A549 (cell line): ENCODE data around the gene SCN4B.

Experiments used
- CHD2 ChIP-seq: fragments of 150-350 bp; IDR thresholded peaks from 2 replicates; pipeline ENCODE4 v1.6.1; 2014; ENCODE audit warnings: low read length; ENCODE audit not compliant: partially characterized antibody
- CTCF ChIP-seq: fragments of >200 bp; sonication (Bioruptor Twin); formaldehyde crosslinking; IDR thresholded peaks from 3 replicates; pipeline ENCODE4 v1.5.1; 2016
- ESRRA ChIP-seq: fragments of 150-350 bp; IDR thresholded peaks from 2 replicates; pipeline ENCODE4 v1.6.1; 2014; ENCODE audit warnings: mild to moderate bottlenecking, low read length, borderline replicate concordance
- JUN ChIP-seq, 2 experiments: fragments of >200 bp; sonication (Bioruptor Twin); formaldehyde crosslinking; IDR thresholded peaks; 2 replicates in 1 of 2; 3 replicates in 1 of 2; pipeline ENCODE4 v1.6.1; 2016 to 2017
- KDM5A ChIP-seq: fragments of 200-600 bp; sonication (generic); IDR thresholded peaks from 2 replicates; pipeline ENCODE4 v1.6.1; 2016; ENCODE audit warnings: antibody characterized with exemption, mild to moderate bottlenecking
- MAX ChIP-seq: IDR thresholded peaks from 2 replicates; pipeline ENCODE4 v1.6.1; 2012
- NR3C1 ChIP-seq: fragments of >200 bp; sonication (Bioruptor Twin); formaldehyde crosslinking; IDR thresholded peaks from 3 replicates; pipeline ENCODE4 v1.6.1; 2017
- PBX3 ChIP-seq: IDR thresholded peaks from 2 replicates; pipeline ENCODE4 v1.6.1; 2012
- POLR2A ChIP-seq: IDR thresholded peaks from 2 replicates; pipeline ENCODE4 v1.6.1; 2012; ENCODE audit warnings: mild to moderate bottlenecking, low read length
- RCOR1 ChIP-seq: fragments of 150-350 bp; IDR thresholded peaks from 2 replicates; pipeline ENCODE4 v1.6.1; 2014; ENCODE audit warnings: antibody characterized with exemption, low read length, low read depth
- RFX5 ChIP-seq: fragments of 450-650 bp; IDR thresholded peaks from 2 replicates; pipeline ENCODE4 v1.7.1; 2014; ENCODE audit warnings: antibody characterized with exemption, mild to moderate bottlenecking, moderate library complexity
- SMC3 ChIP-seq: fragments of >200 bp; sonication (Bioruptor Twin); formaldehyde crosslinking; IDR thresholded peaks from 3 replicates; pipeline ENCODE4 v1.6.1; 2018; ENCODE audit warnings: inconsistent platforms
- USF2 ChIP-seq: fragments of 450-650 bp; IDR thresholded peaks from 2 replicates; pipeline ENCODE4 v1.6.1; 2014; ENCODE audit warnings: antibody characterized with exemption
- ZNF302 ChIP-seq: fragments of 250-450 bp; sonication (Bioruptor Pico); IDR thresholded peaks from 2 replicates; pipeline ENCODE4 v1.9.0; 2021; ENCODE audit warnings: inconsistent platforms, mild to moderate bottlenecking, moderate library complexity

- TF ChIP-seq ZNF302 (CRISPR knock-in tag), result no peak
- TF ChIP-seq CTCF, result no peak
- TF ChIP-seq CHD2, result no peak
- no peak for TF ChIP-seq RFX5
- TF ChIP-seq JUN (IDR thresholded peaks at IDR 0.05), result no peak
- TF ChIP-seq RCOR1, result no peak
- TF ChIP-seq KDM5A, result no peak
- TF ChIP-seq SMC3, result no peak
- TF ChIP-seq ESRRA, result no peak
- TF ChIP-seq USF2, result no peak
- no peak for TF ChIP-seq PBX3
- TF ChIP-seq NR3C1, result no peak
- TF ChIP-seq POLR2A, result no peak
- TF ChIP-seq MAX, result no peak
Measured at GRCh38 chr11:118128310-118128709, 24.3 kb downstream of the SCN4B start.
